Activated CD8-positive, alpha-beta memory T cell treated with anti-CD3 and anti-CD28 coated beads for 48 hours (primary cell): ENCODE measurements around the gene SLC41A2.

ENCODE experiments used
- DNase-seq, 3 experiments: peaks; one replicate each; pipeline ENCODE4 v3.0.0-alpha.2; 2020; ENCODE audit warnings: low read depth in 2 of 3, low spot score in 2 of 3

Gene SLC41A2

GRCh38 chr12:104930388-104931326 lies 27.4 kb downstream of the SLC41A2 start:
- no peak for DNase-seq

- no peak for DNase-seq
These were observed 28.1 kb downstream of the SLC41A2 start for GRCh38 chr12:104929977-104930376.

- no peak for DNase-seq
These were observed 28.7 kb downstream of the SLC41A2 start for GRCh38 chr12:104929368-104929767.

- DNase-seq = no peak
These were observed 29.9 kb downstream of the SLC41A2 start for GRCh38 chr12:104928036-104928745.

GRCh38 chr12:104925501-104925900 lies 32.6 kb downstream of the SLC41A2 start:
- no peak for DNase-seq

- no peak for DNase-seq
These were observed 36.8 kb downstream of the SLC41A2 start for GRCh38 chr12:104921340-104921739.

GRCh38 chr12:104911942-104912341 lies 46.1 kb downstream of the SLC41A2 start:
- no peak for DNase-seq

- no peak for DNase-seq
These were observed 47.8 kb downstream of the SLC41A2 start for GRCh38 chr12:104910196-104910840.

- no peak for DNase-seq
These were observed 48.3 kb downstream of the SLC41A2 start for GRCh38 chr12:104909761-104910160.
